Mesendoderm (in vitro differentiated cells): ENCODE data around the gene PLEKHH2.

Source experiments
- DNase-seq: peaks from one replicate; pipeline ENCODE4 v3.0.0; 2013
- H2AK5ac ChIP-seq: 2 replicates; pipeline ENCODE4 v1.6.1; 2013; ENCODE audit warnings: low read length, inconsistent platforms
- H2BK120ac ChIP-seq: 2 replicates; pipeline ENCODE4 v1.6.1; 2013; ENCODE audit warnings: low read depth, mild to moderate bottlenecking, low read length, moderate library complexity, mixed read lengths
- H2BK15ac ChIP-seq: replicated peaks from 2 replicates; pipeline ENCODE4 v1.6.1; 2013; ENCODE audit warnings: low read depth, mild to moderate bottlenecking, moderate library complexity
- H2BK5ac ChIP-seq: 2 replicates; pipeline ENCODE4 v1.6.1; 2013; ENCODE audit warnings: low read length, inconsistent platforms
- H3K18ac ChIP-seq: 2 replicates; pipeline ENCODE4 v1.6.1; 2013; ENCODE audit warnings: mild to moderate bottlenecking, low read length, mixed read lengths
- H3K23ac ChIP-seq: one replicate; pipeline ENCODE4 v1.6.1; 2013; ENCODE audit warnings: low read length
- H3K27ac ChIP-seq: 2 replicates; pipeline ENCODE4 v1.5.1; 2013; ENCODE audit warnings: low read depth, mild to moderate bottlenecking, inconsistent platforms, low read length, moderate library complexity
- H3K27me3 ChIP-seq: 2 replicates; pipeline ENCODE4 v1.6.1; 2013; ENCODE audit warnings: low read length, control low read depth, mild to moderate bottlenecking, inconsistent platforms; ENCODE audit not compliant: insufficient read depth, poor library complexity
- H3K36me3 ChIP-seq: 2 replicates; pipeline ENCODE4 v1.6.1; 2013; ENCODE audit warnings: low read length, inconsistent platforms; ENCODE audit not compliant: control insufficient read depth, insufficient read depth
- H3K4ac ChIP-seq: one replicate; pipeline ENCODE4 v1.6.1; 2013; ENCODE audit warnings: low read depth, mild to moderate bottlenecking, low read length, moderate library complexity
- H3K4me1 ChIP-seq: 2 replicates; pipeline ENCODE4 v1.6.1; 2013; ENCODE audit warnings: low read depth, low read length, inconsistent platforms; ENCODE audit not compliant: control insufficient read depth
- H3K4me2 ChIP-seq: 2 replicates; pipeline ENCODE4 v1.6.1; 2013; ENCODE audit warnings: low read length
- H3K4me3 ChIP-seq: 2 replicates; pipeline ENCODE4 v1.5.1; 2013; ENCODE audit warnings: mild to moderate bottlenecking, low read length
- H3K56ac ChIP-seq: one replicate; pipeline ENCODE4 v1.6.1; 2013; ENCODE audit warnings: low read length
- H3K79me1 ChIP-seq: 2 replicates; pipeline ENCODE4 v1.6.1; 2013; ENCODE audit warnings: low read length, inconsistent platforms
- H3K79me2 ChIP-seq: 2 replicates; pipeline ENCODE4 v1.6.1; 2013; ENCODE audit warnings: mild to moderate bottlenecking, low read length; ENCODE audit not compliant: control insufficient read depth, insufficient read depth
- H3K9ac ChIP-seq: 2 replicates; pipeline ENCODE4 v1.6.1; 2013; ENCODE audit warnings: low read length, inconsistent platforms
- H4K5ac ChIP-seq: one replicate; pipeline ENCODE4 v1.6.1; 2013; ENCODE audit warnings: low read length
- H4K8ac ChIP-seq: one replicate; pipeline ENCODE4 v1.6.1; 2013; ENCODE audit warnings: low read depth, mild to moderate bottlenecking, control low read depth, low read length, moderate library complexity
- WGBS: extraction: QIAGEN DNeasy Blood & Tissue Kit; methylation state at CpG from one replicate; pipeline ENCODE4 v1.1.7; 2013; ENCODE audit warnings: low lambda C conversion rate, missing lambda C conversion rate; ENCODE audit not compliant: insufficient coverage; ENCODE audit errors: extremely low coverage; 5-methylcytosine and 5-hydroxymethylcytosine counted together

The PLEKHH2 gene

DNA sequence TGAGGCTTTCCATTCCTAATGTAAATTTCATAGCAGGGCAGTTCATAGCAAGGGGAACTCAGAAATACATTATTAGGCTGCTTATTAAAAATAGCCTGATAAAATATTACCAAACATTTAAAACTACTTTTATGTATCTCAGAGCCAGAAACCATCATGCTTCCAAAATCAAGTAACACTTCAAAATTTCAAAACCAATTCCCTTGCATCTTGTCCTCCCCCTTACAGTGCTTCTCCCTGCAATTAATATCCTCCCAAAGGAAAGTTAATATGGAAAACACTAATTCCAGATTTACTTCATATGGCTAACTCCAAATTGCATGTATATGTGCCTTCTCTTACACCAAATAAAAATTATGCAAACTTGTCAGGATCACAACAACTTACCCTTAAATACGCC, 6.6 kb downstream of the PLEKHH2 start:
- no peaks in the 10 kb centered on the region for H3K79me2 ChIP-seq
- H3K79me1 ChIP-seq = no peaks in the 10 kb centered on the region
- H3K4me3 ChIP-seq = no peak overlapping the region
- DNase-seq = no peak
- no peak overlapping the region for H2AK5ac ChIP-seq
- no peak overlapping the region for H4K8ac ChIP-seq
- no peak overlapping the region for H3K4ac ChIP-seq
- H3K27me3 ChIP-seq = no peaks in the 10 kb centered on the region
- H3K27ac ChIP-seq = no peak overlapping the region
- no peaks in the 10 kb centered on the region for H3K36me3 ChIP-seq
- no peak overlapping the region for H3K23ac ChIP-seq
- no peaks in the 10 kb centered on the region for H3K4me1 ChIP-seq
- H3K4me2 ChIP-seq = no peak overlapping the region
- no peak overlapping the region for H3K9ac ChIP-seq
- no peak overlapping the region for H2BK120ac ChIP-seq
- no peak overlapping the region for H3K56ac ChIP-seq
- no peak overlapping the region for H4K5ac ChIP-seq
- no peak overlapping the region for H2BK5ac ChIP-seq
- no peak overlapping the region for H2BK15ac ChIP-seq
- no peak overlapping the region for H3K18ac ChIP-seq
- WGBS = no CpG with 5 or more reads among the region's 1 CpG

DNA sequence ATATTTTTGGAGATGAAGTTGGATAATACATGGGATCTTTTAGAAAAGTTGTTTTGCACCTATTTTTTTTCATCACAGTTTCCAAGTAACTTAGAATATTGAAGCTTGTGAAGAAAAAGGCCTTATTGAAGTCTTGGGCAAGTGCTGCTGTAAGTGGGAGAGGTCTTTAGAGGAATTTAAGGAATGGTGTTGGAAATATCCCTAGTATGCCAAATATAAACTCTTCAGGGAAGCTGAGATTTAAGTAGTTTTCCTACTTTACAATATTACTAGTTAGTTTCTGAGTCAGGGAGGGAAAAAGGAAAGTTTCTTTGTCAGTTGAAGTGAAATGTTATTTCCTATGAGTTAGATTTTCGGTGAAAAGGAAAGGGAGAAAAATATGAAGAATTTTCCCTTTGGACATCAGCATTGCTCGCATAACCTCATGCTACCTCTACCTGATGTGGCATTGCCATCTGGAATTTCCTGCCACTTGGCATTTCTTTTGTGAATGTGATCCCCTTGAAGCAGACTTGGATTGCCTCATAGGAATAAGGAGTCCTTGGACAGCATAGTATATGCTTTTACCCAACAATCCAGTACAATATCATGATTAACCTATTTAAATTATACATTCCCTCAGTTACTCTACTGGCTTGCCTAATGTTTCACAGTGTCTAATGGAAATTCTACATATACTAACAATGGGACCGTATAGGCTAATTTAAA, 12.1 kb downstream of the PLEKHH2 start:
- Histone ChIP-seq H2BK5ac (no peak overlapping the region), H2BK15ac (no peak overlapping the region), H3K79me1 (no peaks in the 10 kb centered on the region), H3K18ac (no peak overlapping the region), H3K9ac (no peak overlapping the region), H3K4me3 (no peak overlapping the region), H3K4me1 (no peaks in the 10 kb centered on the region), H3K56ac (no peak overlapping the region), H3K27me3 (no peaks in the 10 kb centered on the region), H3K4me2 (no peak overlapping the region), H3K23ac (no peak overlapping the region), H4K5ac (no peak overlapping the region), H3K27ac (no peak overlapping the region), H4K8ac (no peak overlapping the region), H2BK120ac (no peak overlapping the region), H3K36me3 (no peaks in the 10 kb centered on the region), H2AK5ac (no peak overlapping the region), H3K79me2 (no peaks in the 10 kb centered on the region), H3K4ac (no peak overlapping the region)
- 100% methylated on average over 1 of the region's 3 CpGs for WGBS
- peak; percentile 21 for DNase-seq

DNA sequence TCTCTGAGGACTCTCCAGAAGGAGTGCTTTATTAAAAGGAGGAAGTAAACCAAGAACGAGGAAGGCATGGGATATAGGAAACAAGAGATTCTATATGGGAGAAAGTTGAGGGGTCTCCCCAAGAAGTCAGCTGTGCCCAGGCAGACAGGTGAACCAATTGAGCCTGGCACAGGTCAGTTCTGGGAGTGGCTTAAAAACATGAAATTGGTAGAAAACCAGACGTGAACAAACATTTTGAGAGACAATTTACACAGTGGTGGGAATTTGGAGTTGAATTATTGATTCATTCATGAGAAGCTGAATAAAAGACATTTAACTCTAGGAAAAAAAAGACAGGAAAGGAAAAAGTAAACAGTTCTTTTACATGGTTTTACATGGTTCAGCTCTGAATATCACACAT, 16.4 kb downstream of the PLEKHH2 start:
- no peak overlapping the region for H3K18ac ChIP-seq
- H3K4me2 ChIP-seq = no peak overlapping the region
- no peak overlapping the region for H4K5ac ChIP-seq
- no peak overlapping the region for H3K27ac ChIP-seq
- H2BK120ac ChIP-seq = no peak overlapping the region
- WGBS = no CpG with 5 or more reads among the region's 2 CpGs
- H2AK5ac ChIP-seq = no peak overlapping the region
- H3K4me1 ChIP-seq = no peaks in the 10 kb centered on the region
- H3K9ac ChIP-seq = no peak overlapping the region
- H3K79me2 ChIP-seq = no peaks in the 10 kb centered on the region
- no peak overlapping the region for H3K56ac ChIP-seq
- H3K36me3 ChIP-seq = no peaks in the 10 kb centered on the region
- no peak overlapping the region for H2BK15ac ChIP-seq
- H2BK5ac ChIP-seq = no peak overlapping the region
- H3K27me3 ChIP-seq = no peaks in the 10 kb centered on the region
- no peak overlapping the region for H3K23ac ChIP-seq
- no peak overlapping the region for H3K4ac ChIP-seq
- DNase-seq = no peak
- no peak overlapping the region for H4K8ac ChIP-seq
- no peak overlapping the region for H3K4me3 ChIP-seq
- no peaks in the 10 kb centered on the region for H3K79me1 ChIP-seq

DNA sequence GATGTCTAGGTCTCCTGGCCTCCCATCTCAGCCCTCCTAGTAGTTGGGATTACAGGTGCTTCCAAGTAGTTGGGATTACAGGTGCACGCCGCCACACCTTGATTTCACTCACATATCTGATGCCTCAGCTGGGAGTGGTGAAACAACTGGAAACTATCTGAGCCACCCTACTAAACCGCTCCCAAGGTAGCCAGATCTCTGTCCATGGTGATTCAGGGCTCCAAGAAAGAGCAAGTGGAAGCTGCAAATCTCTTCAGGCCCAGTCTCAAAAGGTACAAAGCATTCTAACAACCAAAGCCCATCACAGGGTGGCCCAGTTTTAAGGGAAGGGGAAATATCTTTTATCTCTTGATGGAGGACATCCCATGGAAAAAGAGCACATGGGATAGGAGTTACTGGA, 20.2 kb downstream of the PLEKHH2 start:
- H3K56ac ChIP-seq = no peak overlapping the region
- H2BK15ac ChIP-seq = no peak overlapping the region
- no peak overlapping the region for H3K18ac ChIP-seq
- no peak overlapping the region for H3K9ac ChIP-seq
- H3K27me3 ChIP-seq = no peaks in the 10 kb centered on the region
- H4K5ac ChIP-seq = no peak overlapping the region
- no peak overlapping the region for H2AK5ac ChIP-seq
- H3K4me2 ChIP-seq = no peak overlapping the region
- no peak overlapping the region for H2BK120ac ChIP-seq
- no peak overlapping the region for H2BK5ac ChIP-seq
- H4K8ac ChIP-seq = no peak overlapping the region
- H3K79me1 ChIP-seq = no peaks in the 10 kb centered on the region
- no peak for DNase-seq
- no peak overlapping the region for H3K27ac ChIP-seq
- H3K4me1 ChIP-seq = no peaks in the 10 kb centered on the region
- no peaks in the 10 kb centered on the region for H3K79me2 ChIP-seq
- H3K23ac ChIP-seq = no peak overlapping the region
- no peak overlapping the region for H3K4me3 ChIP-seq
- H3K4ac ChIP-seq = no peak overlapping the region
- no CpG with 5 or more reads among the region's 3 CpGs for WGBS
- no peaks in the 10 kb centered on the region for H3K36me3 ChIP-seq

DNA sequence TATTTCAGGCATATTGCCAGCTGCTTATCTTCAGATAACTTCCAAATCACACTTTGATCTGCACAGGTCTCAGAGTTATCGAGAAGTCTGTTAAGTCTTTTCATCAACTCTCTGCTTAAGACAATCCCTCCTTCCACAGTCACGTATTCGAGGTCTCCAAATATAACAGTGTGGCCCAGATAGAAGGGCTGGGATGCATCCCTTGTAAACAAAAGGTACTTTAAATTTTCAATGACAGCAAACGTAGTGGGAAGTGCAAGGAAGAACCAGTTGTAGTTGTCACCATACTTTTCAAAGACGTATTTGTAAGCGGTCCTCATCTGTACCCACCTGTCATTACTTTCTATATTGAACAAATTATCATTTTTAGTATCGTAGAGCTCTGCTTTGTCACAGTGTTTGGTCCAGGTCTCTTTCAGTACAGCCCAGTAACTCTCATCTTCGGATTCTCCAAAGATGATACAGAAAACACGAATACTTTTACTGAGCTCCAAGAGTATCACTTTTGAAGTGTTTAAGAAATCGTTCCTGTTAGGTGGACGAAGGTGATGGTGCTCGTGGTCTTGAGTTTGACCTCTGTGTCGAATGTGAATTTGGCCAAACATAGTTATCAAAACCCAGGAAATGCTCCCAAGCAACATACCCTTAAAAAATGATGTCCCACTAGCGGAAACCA, 38.7 kb downstream of the PLEKHH2 start:
- Histone ChIP-seq H3K27ac (no peak overlapping the region), H3K4ac (no peak overlapping the region), H3K4me1 (no peaks in the 10 kb centered on the region), H3K27me3 (no peaks in the 10 kb centered on the region), H2BK5ac (no peak overlapping the region), H3K36me3 (no peaks in the 10 kb centered on the region), H3K9ac (no peak overlapping the region), H4K5ac (no peak overlapping the region), H2BK15ac (no peak overlapping the region), H3K79me1 (no peaks in the 10 kb centered on the region), H3K4me3 (no peak overlapping the region), H3K18ac (no peak overlapping the region), H3K23ac (no peak overlapping the region), H3K4me2 (no peak overlapping the region), H2AK5ac (no peak overlapping the region), H2BK120ac (no peak overlapping the region), H4K8ac (no peak overlapping the region), H3K56ac (no peak overlapping the region), H3K79me2 (no peaks in the 10 kb centered on the region)
- no peak for DNase-seq
- no CpG with 5 or more reads among the region's 14 CpGs for WGBS
